B cell (primary cell): Measurements from ENCODE around the gene NPBWR2. TPM values are rescaled to one million over a fixed set of nuclear protein-coding genes. Genes with fewer than 3 reads are reported as not detected.

Experiments
- ATAC-seq: fragments of 200-7000 bp; cut with Tn5 transposase; one replicate; pipeline ENCODE4 v1.10.0; 2021; ENCODE audit warnings: low read depth, mild to moderate bottlenecking, moderate number of reproducible peaks, moderate library complexity
- CTCF ChIA-PET: fragments of 350-600 bp; sonication (Branson Sonifier 250); formaldehyde crosslinking; loops from one replicate; lab custom pipeline; 2021; ENCODE audit warnings: antibody characterized with exemption, inconsistent platforms; lab: Charles Lee
- POLR2A ChIA-PET: fragments of 350-600 bp; sonication (Branson Sonifier 250); formaldehyde crosslinking; loops from one replicate; lab custom pipeline; 2021; ENCODE audit warnings: antibody characterized with exemption; lab: Charles Lee
- DNase-seq: peaks from one replicate; pipeline ENCODE4 v3.0.0; 2013
- H2AFZ ChIP-seq: 2 replicates; pipeline ENCODE4 v1.6.1; 2012; ENCODE audit warnings: mild to moderate bottlenecking, low read depth, low read length; ENCODE audit not compliant: insufficient read depth, poor library complexity, severe bottlenecking
- H3K27ac ChIP-seq, 2 donors: 1 replicate in 1 of 2; 2 replicates in 1 of 2; pipeline ENCODE4 v1.5.1; 2012 to 2013; ENCODE audit warnings: low read length in 2 of 2, mild to moderate bottlenecking in 2 of 2, moderate library complexity in 1 of 2
- H3K27me3 ChIP-seq, 4 experiments: fragments of 200-600 bp in 1 of 4; sonication (generic) in 1 of 4; replicated peaks in 1 of 4; 1 replicate in 2 of 4; 2 replicates in 2 of 4; pipeline versions ENCODE4 v1.6.1 to v1.7.0; 2013 to 2016; ENCODE audit warnings: low read length in 3 of 4, mild to moderate bottlenecking in 2 of 4, mixed read lengths in 1 of 4, moderate library complexity in 1 of 4; ENCODE audit not compliant: insufficient read depth in 4 of 4, control insufficient read depth in 3 of 4; ENCODE audit errors: control extremely low read depth in 1 of 4
- H3K36me3 ChIP-seq, 2 experiments: replicated peaks in 1 of 2; 1 replicate in 1 of 2; 2 replicates in 1 of 2; pipeline versions ENCODE4 v1.6.1 to v1.7.1; 2013; ENCODE audit warnings: low read length in 1 of 2; ENCODE audit not compliant: insufficient read depth in 2 of 2, control insufficient read depth in 1 of 2; ENCODE audit errors: control extremely low read depth in 1 of 2, extremely low read depth in 1 of 2
- H3K4me1 ChIP-seq, 2 donors: fragments of 200-600 bp in 1 of 2; sonication (generic) in 1 of 2; 1 replicate in 1 of 2; 2 replicates in 1 of 2; pipeline versions ENCODE4 v1.5.1 to v1.6.1; 2013 to 2017; ENCODE audit warnings: low read length in 2 of 2; ENCODE audit not compliant: control insufficient read depth in 2 of 2, insufficient read depth in 2 of 2
- H3K4me2 ChIP-seq: replicated peaks from 2 replicates; pipeline ENCODE3; 2012; ENCODE audit warnings: mild to moderate bottlenecking, low read depth, low read length; ENCODE audit not compliant: poor library complexity, severe bottlenecking
- H3K4me3 ChIP-seq, 5 experiments: fragments of 200-600 bp in 1 of 5; sonication (generic) in 1 of 5; 1 replicate in 3 of 5; 2 replicates in 2 of 5; pipeline versions ENCODE4 v1.5.1 to v1.7.0; 2011 to 2016; ENCODE audit warnings: low read length in 4 of 5, mild to moderate bottlenecking in 4 of 5, low read depth in 2 of 5, control low read depth in 1 of 5, moderate library complexity in 1 of 5; ENCODE audit not compliant: insufficient read depth in 1 of 5; ENCODE audit errors: control extremely low read depth in 1 of 5, extremely low read depth in 1 of 5
- H3K79me2 ChIP-seq: fragments of 200-600 bp; sonication (generic); one replicate; pipeline ENCODE4 v1.6.0; 2016; ENCODE audit warnings: low read length; ENCODE audit not compliant: control insufficient read depth, insufficient read depth
- H3K9ac ChIP-seq: fragments of 200-600 bp; sonication (generic); 2 replicates; pipeline ENCODE4 v1.6.1; 2017; ENCODE audit warnings: mild to moderate bottlenecking, low read length, moderate library complexity
- H3K9me3 ChIP-seq, 3 donors: one replicate each; pipeline versions ENCODE4 v1.6.1 to v1.7.1; 2013; ENCODE audit warnings: low read length in 2 of 3; ENCODE audit not compliant: control insufficient read depth in 2 of 3, insufficient read depth in 1 of 3; ENCODE audit errors: control extremely low read depth in 1 of 3
- H4K20me1 ChIP-seq: 2 replicates; pipeline ENCODE4 v1.6.0; 2012; ENCODE audit warnings: mild to moderate bottlenecking, low read length; ENCODE audit not compliant: insufficient read depth, control insufficient read depth, poor library complexity, severe bottlenecking
- H3K27ac Mint-ChIP-seq: one replicate; pipeline ENCODE4 v1.8.0; 2021; ENCODE audit warnings: mixed read lengths
- H3K27me3 Mint-ChIP-seq: one replicate; pipeline ENCODE4 v1.8.0; 2021; ENCODE audit warnings: mixed read lengths
- H3K4me1 Mint-ChIP-seq: one replicate; pipeline ENCODE4 v1.8.0; 2021; ENCODE audit warnings: mixed read lengths
- H3K4me3 Mint-ChIP-seq: one replicate; pipeline ENCODE4 v1.8.0; 2021; ENCODE audit warnings: mixed read lengths
- H3K9me3 Mint-ChIP-seq: one replicate; pipeline ENCODE4 v1.8.0; 2022; ENCODE audit warnings: mixed read lengths; ENCODE audit not compliant: insufficient read depth
- EZH2 ChIP-seq: IDR thresholded peaks from 2 replicates; pipeline ENCODE4 v1.6.1; 2012; ENCODE audit warnings: borderline replicate concordance, low read depth, mild to moderate bottlenecking, moderate library complexity, low read length; ENCODE audit not compliant: insufficient read depth, poor library complexity, severe bottlenecking
- WGBS: methylation state at CpG from one replicate; pipeline ENCODE4 v1.1.5; 2013; ENCODE audit warnings: missing lambda C conversion rate; ENCODE audit not compliant: insufficient coverage; 5-methylcytosine and 5-hydroxymethylcytosine counted together
- intact Hi-C: fragments of 100-400 bp; cut with micrococcal nuclease; formaldehyde crosslinking; loops from one replicate; pipeline ENCODE4 v1.10.0; 2022
- polyA plus RNA-seq: library from polyadenylated mRNA; depleted of rRNA; stranded (reverse); fragments of >200 nt; gene quantifications from 2 replicates; pipeline ENCODE4 v1.2.3, GENCODE V29; 2012
- total RNA-seq, 2 donors: library from RNA; stranded (reverse); fragments of 120-200 nt in 1 of 2; gene quantifications; 1 replicate in 1 of 2; 2 replicates in 1 of 2; pipeline versions ENCODE4 v1.2.3 to v1.2.4, GENCODE V29; 2013 to 2022
- TF ChIP-seq, protein P1 (sequence below): fragments of 200-600 bp; IDR thresholded peaks from one replicate; pipeline ENCODE4 v1.8.0; 2022; ENCODE audit warnings: antibody characterized with exemption, mild to moderate bottlenecking

Gene NPBWR2
- total and polyA plus RNA-seq, 2 donors (not counting 1 experiment from before 2014, with no cell fraction given) = 0.21 TPM; not detected in 1

DNA sequence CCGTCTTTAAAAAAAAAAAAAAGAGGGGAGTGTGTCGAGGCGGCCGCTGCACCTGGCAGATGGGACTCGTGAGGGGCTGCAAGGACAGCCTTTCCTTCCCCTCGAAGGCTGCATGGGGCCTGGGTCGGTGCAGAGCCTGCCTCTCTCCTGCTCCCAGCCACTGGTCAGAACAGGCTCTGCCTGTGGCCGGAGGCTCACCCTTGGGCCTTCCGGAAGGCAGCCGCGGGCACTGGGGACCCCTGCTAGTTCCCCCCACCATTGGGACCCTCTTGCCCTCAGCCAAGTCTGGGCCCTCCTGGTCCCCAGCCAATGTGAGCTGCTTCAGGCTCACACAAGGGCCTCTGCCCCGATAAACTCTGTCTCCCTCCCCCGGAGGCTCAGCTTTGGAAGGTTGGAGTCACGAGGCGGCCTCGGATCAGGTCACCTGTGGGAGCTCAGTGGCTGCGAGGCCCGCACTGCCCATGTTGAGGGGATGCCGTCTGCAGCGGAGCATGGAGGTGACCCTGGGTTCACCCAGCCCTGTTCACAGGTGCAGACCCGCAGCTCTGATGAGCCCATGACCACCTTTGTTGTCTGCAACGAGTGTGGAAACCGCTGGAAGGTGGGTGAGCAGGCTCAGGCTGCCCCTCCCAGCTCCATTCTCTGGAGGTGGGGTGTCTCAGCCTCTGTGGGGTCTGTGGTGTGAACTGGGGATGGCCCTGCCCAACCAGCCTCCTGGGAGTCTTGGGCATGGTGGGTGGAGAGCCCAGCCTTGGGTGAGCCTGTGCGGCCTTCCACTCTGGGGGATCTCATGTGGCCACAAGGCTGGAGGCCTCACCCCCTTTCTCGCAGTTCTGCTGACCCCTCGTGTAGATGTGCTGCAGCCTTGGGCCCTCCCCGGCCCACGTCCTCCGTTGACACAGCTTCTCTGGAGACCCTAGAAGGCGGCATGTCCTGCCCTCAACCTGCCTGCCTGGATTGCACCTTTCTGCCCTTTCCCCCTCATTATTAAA lies 35.7 kb downstream of the NPBWR2 start:
- intact Hi-C loops = no loop called here
- Histone ChIP-seq H4K20me1 (peaks cover 67% of the 10 kb centered on the region), H3K27me3 (no peaks in the 10 kb centered on the region), H3K9me3 (no peaks in the 10 kb centered on the region), H2AFZ (no peak overlapping the region), H3K4me2 (peak overlapping the region; percentile 24), H3K4me3 (no peak overlapping the region), H3K4me1 (peaks cover 32 to 80% of the 10 kb centered on the region in 2 donors), H3K79me2 (peaks cover 30% of the 10 kb centered on the region), H3K9ac (no peak overlapping the region), H3K27ac (peak overlapping the region in 1 of 2 donors; percentile 56), H3K36me3 (peaks cover 0 to 48% of the 10 kb centered on the region in 2 experiments)
- Mint-ChIP-seq H3K9me3 (no peaks in the 10 kb centered on the region), H3K4me3 (peak overlapping the region; percentile 26), H3K27me3 (no peaks in the 10 kb centered on the region), H3K4me1 (peaks cover 53% of the 10 kb centered on the region), H3K27ac (peak overlapping the region; percentile 79)
- no peak for DNase-seq
- 55% methylated on average over 26 of the region's 30 CpGs for whole genome bisulfite sequencing
- peak; percentile 10 for ATAC-seq
- ChIA-PET POLR2A (interaction anchor here (0.7 to 1.6 kb wide), 3 partner anchors 29 to 50 kb away, joined by 3 to 6 read pairs (median 3); no protein-coding TSS in a partner anchor), CTCF (interaction anchor here (0.9 to 1.8 kb wide), 2 partner anchors 28 to 49 kb away, joined by 3 to 9 read pairs; no protein-coding TSS in a partner anchor)
- TF ChIP-seq EZH2 = no peak
- TF ChIP-seq, protein P1, sequence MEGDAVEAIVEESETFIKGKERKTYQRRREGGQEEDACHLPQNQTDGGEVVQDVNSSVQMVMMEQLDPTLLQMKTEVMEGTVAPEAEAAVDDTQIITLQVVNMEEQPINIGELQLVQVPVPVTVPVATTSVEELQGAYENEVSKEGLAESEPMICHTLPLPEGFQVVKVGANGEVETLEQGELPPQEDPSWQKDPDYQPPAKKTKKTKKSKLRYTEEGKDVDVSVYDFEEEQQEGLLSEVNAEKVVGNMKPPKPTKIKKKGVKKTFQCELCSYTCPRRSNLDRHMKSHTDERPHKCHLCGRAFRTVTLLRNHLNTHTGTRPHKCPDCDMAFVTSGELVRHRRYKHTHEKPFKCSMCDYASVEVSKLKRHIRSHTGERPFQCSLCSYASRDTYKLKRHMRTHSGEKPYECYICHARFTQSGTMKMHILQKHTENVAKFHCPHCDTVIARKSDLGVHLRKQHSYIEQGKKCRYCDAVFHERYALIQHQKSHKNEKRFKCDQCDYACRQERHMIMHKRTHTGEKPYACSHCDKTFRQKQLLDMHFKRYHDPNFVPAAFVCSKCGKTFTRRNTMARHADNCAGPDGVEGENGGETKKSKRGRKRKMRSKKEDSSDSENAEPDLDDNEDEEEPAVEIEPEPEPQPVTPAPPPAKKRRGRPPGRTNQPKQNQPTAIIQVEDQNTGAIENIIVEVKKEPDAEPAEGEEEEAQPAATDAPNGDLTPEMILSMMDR = no peak
